ENCODE data around the gene LIPC.

DNA sequence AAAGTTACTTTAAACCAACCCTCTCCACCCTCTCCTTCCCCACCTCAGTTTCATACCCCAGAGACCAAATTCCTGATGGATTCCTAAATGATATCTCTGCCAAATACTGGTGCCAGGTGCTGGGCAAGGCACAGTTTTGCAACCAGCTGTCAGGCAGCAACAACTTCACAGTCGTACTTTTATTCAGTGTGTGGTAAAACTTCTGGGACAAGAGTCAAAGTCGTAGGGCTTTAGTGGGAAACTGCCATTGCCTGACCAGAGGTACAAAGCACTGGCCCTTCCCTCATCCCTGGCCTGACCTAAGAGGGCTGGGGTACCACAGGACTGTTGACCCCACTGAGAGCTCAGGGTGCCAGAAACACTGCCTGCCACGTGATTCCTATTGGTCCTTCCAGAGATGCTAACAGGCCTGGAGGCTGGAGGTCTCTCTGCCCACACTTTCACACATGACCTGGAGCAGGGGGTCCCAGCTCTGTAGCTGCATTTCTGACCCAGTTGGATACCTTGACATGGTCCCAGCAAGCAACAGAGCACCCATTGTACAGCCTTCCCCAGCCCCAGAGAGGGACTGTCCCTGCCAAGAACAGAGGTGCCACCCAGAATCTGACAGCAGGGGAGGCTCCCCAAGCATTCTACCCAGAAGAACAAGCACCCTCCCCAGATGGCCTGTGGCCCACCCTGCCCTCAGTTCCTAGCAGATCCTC, 59.9 kb downstream of the LIPC start:
- no peak for TF ChIP-seq CTCF (conservative IDR thresholded peaks at IDR 0.05; ENCODE audit: low read depth, low read length)
- TF ChIP-seq SMC3 (IDR thresholded peaks at IDR 0.05; ENCODE audit: low read depth, low read length) = no peak
- no peak for TF ChIP-seq MAZ (IDR thresholded peaks at IDR 0.05; ENCODE audit: borderline replicate concordance, low read depth, low read length)
- no peak for TF ChIP-seq POLR2A (IDR thresholded peaks at IDR 0.05; ENCODE audit: low read depth, low read length)
- TF ChIP-seq MXI1 (IDR thresholded peaks at IDR 0.05; ENCODE audit: borderline replicate concordance, low read depth, low read length) = no peak
- no peak for TF ChIP-seq RFX5 (IDR thresholded peaks at IDR 0.05; ENCODE audit: low read depth, low read length)
- no peak for TF ChIP-seq CEBPB (IDR thresholded peaks at IDR 0.05; ENCODE audit: low read depth, low read length)
- no peak for TF ChIP-seq MAFK (IDR thresholded peaks at IDR 0.05; ENCODE audit: low read depth, low read length)

Measured in IMR-90 (cell line).